HFF-Myc (cell line): ENCODE data around the gene HOXB7.

ENCODE experiments used
- DNase-seq: peaks from one replicate; pipeline ENCODE4 v3.0.0-alpha.2; 2011; ENCODE audit warnings: low read depth; ENCODE audit errors: extremely low read depth
- H3K4me3 ChIP-seq: replicated peaks from 2 replicates; pipeline ENCODE4 v1.5.1; 2011; ENCODE audit warnings: low read depth, mild to moderate bottlenecking, control low read depth, low read length
- TF ChIP-seq, protein P1 (sequence below): IDR thresholded peaks from 2 replicates; pipeline ENCODE4 v1.5.1; 2012; ENCODE audit warnings: mild to moderate bottlenecking, low read depth, low read length, control low read depth; ENCODE audit errors: missing control alignments

HOXB7 gene

DNA sequence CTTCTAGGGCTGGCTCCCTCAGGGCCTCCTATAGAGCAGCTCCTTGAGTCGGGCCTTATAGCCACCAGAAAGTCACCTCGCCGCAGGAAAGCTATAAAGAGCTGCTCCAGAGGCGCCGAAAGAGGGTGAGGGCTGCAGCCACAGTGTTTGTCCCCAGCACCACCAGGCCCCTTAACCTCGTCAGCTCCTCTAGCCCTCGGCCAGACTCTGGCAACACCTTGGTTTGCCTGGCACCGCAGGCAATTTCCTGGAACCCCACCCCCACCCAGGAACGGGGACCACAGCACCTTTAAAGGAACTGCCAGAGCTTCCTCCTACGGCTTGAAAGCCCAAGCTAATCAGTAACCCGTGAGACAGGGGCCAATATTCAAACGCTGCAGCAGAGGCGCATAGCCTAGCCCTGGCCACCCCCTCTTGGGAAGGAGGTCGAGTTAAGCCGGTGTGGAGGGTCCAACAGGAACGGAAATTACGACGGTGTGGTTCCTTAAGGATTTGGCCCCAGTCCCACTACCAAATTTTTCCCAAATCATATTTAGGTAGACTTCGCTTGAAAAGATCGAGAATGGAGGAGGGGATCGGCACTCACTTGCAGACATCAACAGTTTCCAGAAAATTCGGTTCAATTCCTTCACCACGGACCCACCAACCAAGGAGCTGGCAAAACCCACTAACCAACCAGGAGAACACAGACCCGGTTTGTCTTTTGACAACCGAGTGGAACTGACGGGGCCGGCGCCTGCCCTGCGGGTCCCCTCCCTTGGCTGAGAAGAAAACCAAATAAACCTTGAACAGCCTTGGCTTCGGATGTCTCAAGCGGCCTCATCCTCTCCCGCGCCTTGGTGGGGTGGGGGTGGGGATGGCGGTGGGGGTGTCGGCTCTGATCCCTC, 9.0 kb downstream of the HOXB7 start:
- no peak overlapping the region for H3K4me3 ChIP-seq
- TF ChIP-seq, protein P1, sequence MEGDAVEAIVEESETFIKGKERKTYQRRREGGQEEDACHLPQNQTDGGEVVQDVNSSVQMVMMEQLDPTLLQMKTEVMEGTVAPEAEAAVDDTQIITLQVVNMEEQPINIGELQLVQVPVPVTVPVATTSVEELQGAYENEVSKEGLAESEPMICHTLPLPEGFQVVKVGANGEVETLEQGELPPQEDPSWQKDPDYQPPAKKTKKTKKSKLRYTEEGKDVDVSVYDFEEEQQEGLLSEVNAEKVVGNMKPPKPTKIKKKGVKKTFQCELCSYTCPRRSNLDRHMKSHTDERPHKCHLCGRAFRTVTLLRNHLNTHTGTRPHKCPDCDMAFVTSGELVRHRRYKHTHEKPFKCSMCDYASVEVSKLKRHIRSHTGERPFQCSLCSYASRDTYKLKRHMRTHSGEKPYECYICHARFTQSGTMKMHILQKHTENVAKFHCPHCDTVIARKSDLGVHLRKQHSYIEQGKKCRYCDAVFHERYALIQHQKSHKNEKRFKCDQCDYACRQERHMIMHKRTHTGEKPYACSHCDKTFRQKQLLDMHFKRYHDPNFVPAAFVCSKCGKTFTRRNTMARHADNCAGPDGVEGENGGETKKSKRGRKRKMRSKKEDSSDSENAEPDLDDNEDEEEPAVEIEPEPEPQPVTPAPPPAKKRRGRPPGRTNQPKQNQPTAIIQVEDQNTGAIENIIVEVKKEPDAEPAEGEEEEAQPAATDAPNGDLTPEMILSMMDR = no peak
- DNase-seq = no peak

DNA sequence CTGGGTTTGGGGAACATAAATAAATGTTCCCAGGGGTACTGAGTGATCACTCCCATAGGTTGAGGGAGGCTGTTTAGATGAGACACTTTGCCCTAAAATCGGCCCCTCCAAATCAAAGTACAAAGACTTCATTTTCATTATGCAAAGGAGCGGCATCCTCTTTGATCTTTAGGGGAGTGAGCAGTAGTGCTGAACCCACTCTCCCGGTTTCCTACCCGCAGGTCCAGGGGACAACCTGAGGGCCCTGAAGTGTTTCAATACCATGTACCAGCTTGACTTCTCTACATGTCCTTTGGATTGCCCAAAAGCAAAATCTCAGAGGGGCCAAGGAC, 9.6 kb downstream of the HOXB7 start:
- DNase-seq = no peak
- H3K4me3 ChIP-seq = no peak overlapping the region
- TF ChIP-seq, protein P1 = no peak

DNA sequence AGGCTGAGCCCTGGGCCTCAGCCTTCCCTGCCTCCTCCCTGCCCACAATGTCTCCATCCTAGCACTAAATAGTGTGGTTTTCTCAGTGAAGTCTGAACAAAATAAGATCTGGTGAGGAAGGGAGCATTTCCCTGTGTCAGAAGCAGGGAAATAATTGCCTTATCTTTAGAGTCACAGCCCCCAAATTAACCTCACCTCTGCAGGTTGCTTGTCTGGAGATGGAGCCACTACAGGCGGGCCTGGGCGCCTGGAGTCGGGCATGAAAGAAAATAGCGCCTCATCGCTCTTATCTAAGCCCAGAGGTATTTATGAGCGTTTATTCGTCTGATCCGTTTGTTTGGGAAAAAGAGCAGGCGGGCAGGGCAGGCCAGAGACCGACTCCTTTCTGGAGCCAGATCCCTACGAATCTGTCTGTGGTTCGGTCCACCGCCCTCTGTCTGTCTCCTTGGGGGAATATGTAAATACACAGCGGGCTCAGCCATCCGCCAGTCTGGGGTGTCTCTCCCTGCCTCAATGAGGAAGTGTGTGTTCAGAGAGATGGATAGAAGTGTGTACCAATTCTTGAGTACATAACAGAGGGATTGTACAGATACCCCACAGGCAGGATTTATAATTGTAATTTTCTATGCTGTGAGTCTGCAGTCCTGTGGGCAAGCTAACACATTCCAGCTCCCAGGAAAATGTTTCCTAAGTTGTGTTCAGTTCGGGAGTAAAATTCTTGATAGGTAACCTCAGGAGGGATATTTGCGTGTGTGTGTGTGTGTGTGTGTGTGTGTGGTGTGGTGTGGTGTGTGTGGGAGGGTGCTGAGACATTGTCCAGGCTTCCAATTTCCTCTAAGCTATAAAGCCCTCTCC, 10.3 kb downstream of the HOXB7 start:
- TF ChIP-seq, protein P1 = no peak
- no peak overlapping the region for H3K4me3 ChIP-seq
- DNase-seq = no peak

DNA sequence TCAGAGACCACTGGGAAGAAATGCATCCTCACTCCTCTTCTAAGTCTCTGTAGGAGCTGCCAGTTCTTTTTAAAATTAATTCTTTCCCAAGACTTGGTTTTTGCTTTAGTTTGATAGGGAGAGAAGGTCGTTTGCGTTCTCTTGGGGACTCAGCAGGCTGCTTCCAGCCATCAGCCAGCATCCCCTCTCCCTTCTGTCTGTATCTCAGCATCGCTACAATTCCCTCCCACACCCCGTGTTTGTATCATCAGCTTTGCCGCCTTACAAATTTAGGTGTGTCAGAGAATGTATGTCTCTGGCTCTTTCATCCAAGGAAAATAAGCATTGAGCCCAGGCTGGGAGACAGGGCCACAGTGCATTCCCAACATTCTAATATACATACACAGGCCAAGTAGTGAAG, 11.5 kb downstream of the HOXB7 start:
- TF ChIP-seq, protein P1 = no peak
- no peak overlapping the region for H3K4me3 ChIP-seq
- no peak for DNase-seq

DNA sequence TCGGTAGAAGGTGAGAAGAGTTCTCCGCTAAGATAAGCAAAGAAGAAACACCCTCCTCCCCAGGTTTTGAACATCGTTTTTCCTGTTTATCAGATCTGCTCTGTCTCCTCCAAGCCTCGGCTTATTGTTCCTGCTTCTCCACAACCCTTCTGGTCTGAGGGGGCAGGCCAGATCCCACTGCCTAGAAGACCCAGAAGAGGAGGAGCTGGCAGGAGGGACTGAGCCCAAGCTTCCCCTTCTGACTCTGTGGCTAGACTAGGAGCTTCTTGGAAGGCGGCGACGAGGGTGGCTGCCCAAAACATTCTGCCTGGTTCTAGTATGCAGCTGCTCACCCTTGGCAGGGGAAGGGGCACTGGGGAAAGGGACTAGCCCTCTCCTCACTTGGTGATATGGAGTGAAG, 12.1 kb downstream of the HOXB7 start:
- H3K4me3 ChIP-seq = no peak overlapping the region
- DNase-seq = no peak
- TF ChIP-seq, protein P1 = no peak

DNA sequence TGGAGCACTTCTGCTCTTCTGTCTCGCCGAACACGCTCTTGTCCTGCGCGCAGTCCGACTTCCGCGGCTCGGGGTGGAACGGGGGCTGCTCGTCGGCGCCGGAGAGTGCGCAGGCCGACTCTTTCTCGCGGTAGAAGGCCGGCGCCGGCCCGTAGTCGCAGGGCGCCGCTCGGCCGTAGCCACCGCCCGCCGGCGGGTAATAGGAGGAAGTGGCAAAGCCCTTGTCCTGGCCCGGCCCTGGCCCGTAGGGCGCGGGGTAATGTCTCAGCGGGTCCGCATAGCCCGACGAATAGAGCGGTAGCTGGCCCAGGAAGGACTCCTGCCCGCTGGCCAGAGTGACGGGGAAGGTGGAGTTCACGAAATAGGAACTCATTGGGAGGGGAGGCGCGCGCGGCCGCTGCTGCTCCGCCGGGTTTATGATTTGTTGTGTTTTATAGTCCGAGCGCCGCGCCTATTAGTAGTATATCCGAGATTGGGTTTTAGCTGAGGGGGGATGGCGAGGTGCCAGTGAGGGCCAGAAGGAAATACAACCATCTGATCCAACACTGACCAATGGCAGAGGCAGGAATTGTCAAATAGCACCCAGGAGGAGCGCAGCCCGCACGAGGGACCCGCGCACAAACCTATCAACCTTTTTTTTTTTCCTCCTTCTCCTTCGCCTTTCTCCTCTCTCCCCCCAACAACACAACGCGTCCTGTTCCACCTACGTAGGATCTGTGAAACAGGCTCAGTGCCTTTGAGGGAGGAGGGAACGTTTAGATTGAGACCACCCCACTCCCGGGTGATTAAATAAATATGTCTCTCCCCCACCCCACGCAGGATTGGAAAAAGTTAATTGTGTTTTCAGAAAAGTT, 12.8 kb downstream of the HOXB7 start:
- DNase-seq = no peak
- TF ChIP-seq, protein P1 = no peak
- H3K4me3 ChIP-seq = no peak overlapping the region; the same call in 1 of the 2 replicates
